WTC11 (cell line): ENCODE results near the gene ACTG2. TPM values are rescaled to one million over a fixed set of nuclear protein-coding genes. Genes with fewer than 3 reads are reported as not detected.

Experiments used
- ATAC-seq: fragments of 200-7000 bp; cut with Tn5 transposase; 2 replicates; pipeline ENCODE4 v1.10.0; 2021; ENCODE audit warnings: mild to moderate bottlenecking, moderate library complexity
- CTCF ChIA-PET: fragments of 300-600 bp; sonication (Branson Sonifier 250); formaldehyde crosslinking; loops from one replicate; lab custom pipeline; 2021; ENCODE audit warnings: antibody characterized with exemption; lab: Charles Lee
- POLR2A ChIA-PET: fragments of 350-600 bp; sonication (Branson Sonifier 250); formaldehyde crosslinking; loops from one replicate; lab custom pipeline; 2021; ENCODE audit warnings: antibody characterized with exemption; lab: Charles Lee
- DNase-seq: peaks from one replicate; pipeline ENCODE4 v3.0.0; 2021; ENCODE audit warnings: low spot score
- H3K27ac Mint-ChIP-seq: 2 replicates; pipeline ENCODE4 v1.8.0; 2021; ENCODE audit warnings: mixed read lengths
- H3K27me3 Mint-ChIP-seq: 2 replicates; pipeline ENCODE4 v1.8.0; 2021; ENCODE audit warnings: low read depth, mild to moderate bottlenecking, moderate library complexity, mixed read lengths
- H3K36me3 Mint-ChIP-seq: 2 replicates; pipeline ENCODE4 v1.8.0; 2021; ENCODE audit warnings: mixed read lengths
- H3K4me1 Mint-ChIP-seq: 2 replicates; pipeline ENCODE4 v1.8.0; 2022; ENCODE audit warnings: mixed read lengths
- H3K4me3 Mint-ChIP-seq: 2 replicates; pipeline ENCODE4 v1.8.0; 2021; ENCODE audit warnings: mild to moderate bottlenecking, moderate library complexity, mixed read lengths
- H3K9me3 Mint-ChIP-seq: 2 replicates; pipeline ENCODE4 v1.8.0; 2021; ENCODE audit warnings: mixed read lengths
- CREB1 ChIP-seq: sonication (generic); formaldehyde crosslinking; IDR thresholded peaks from 2 replicates; pipeline ENCODE4 v1.8.0; 2023; ENCODE audit warnings: mild to moderate bottlenecking, missing genetic modification reagents
- E2F1 ChIP-seq: sonication (generic); formaldehyde crosslinking; IDR thresholded peaks from 2 replicates; pipeline ENCODE4 v1.8.0; 2022; ENCODE audit warnings: mild to moderate bottlenecking, missing genetic modification reagents
- ELF4 ChIP-seq: sonication (generic); formaldehyde crosslinking; IDR thresholded peaks from 2 replicates; pipeline ENCODE4 v1.8.1; 2022; ENCODE audit warnings: low read depth, mild to moderate bottlenecking, moderate library complexity, missing genetic modification reagents
- FOXP1 ChIP-seq: sonication (generic); formaldehyde crosslinking; IDR thresholded peaks from 2 replicates; pipeline ENCODE4 v1.8.0; 2022; ENCODE audit warnings: missing genetic modification reagents, mild to moderate bottlenecking, moderate library complexity, borderline replicate concordance
- HMGXB4 ChIP-seq: sonication (generic); formaldehyde crosslinking; IDR thresholded peaks from 2 replicates; pipeline ENCODE4 v1.8.1; 2023; ENCODE audit warnings: mild to moderate bottlenecking, moderate library complexity, missing genetic modification reagents
- MAX ChIP-seq: sonication (generic); formaldehyde crosslinking; IDR thresholded peaks from 2 replicates; pipeline ENCODE4 v1.8.0; 2022; ENCODE audit warnings: mild to moderate bottlenecking, missing genetic modification reagents
- NR1H2 ChIP-seq: sonication (generic); formaldehyde crosslinking; IDR thresholded peaks from 2 replicates; pipeline ENCODE4 v1.9.0; 2021; ENCODE audit warnings: mild to moderate bottlenecking, moderate library complexity, missing genetic modification reagents
- OVOL2 ChIP-seq: fragments of 250-450 bp; sonication (Bioruptor Pico); IDR thresholded peaks from 2 replicates; pipeline ENCODE4 v1.9.0; 2021; ENCODE audit warnings: mild to moderate bottlenecking, borderline replicate concordance
- RELA ChIP-seq: sonication (generic); formaldehyde crosslinking; IDR thresholded peaks from 2 replicates; pipeline ENCODE4 v1.8.1; 2022; ENCODE audit warnings: missing genetic modification reagents, mild to moderate bottlenecking, borderline replicate concordance
- ZNF121 ChIP-seq: sonication (generic); formaldehyde crosslinking; IDR thresholded peaks from 2 replicates; pipeline ENCODE4 v1.8.0; 2023; ENCODE audit warnings: missing genetic modification reagents
- ZNF138 ChIP-seq: sonication (generic); formaldehyde crosslinking; conservative IDR thresholded peaks from 2 replicates; pipeline ENCODE4 v1.8.1; 2022; ENCODE audit warnings: mild to moderate bottlenecking, moderate library complexity, missing genetic modification reagents
- ZNF425 ChIP-seq: fragments of 250-450 bp; sonication (Bioruptor Pico); conservative IDR thresholded peaks from 2 replicates; pipeline ENCODE4 v1.9.0; 2021; ENCODE audit warnings: mild to moderate bottlenecking
- ZNF671 ChIP-seq: fragments of 250-450 bp; sonication (Bioruptor Pico); IDR thresholded peaks from 2 replicates; pipeline ENCODE4 v1.8.0; 2021; ENCODE audit warnings: mild to moderate bottlenecking
- total RNA-seq: library from RNA; stranded (reverse); gene quantifications from 3 replicates; pipeline ENCODE4 v1.2.3, GENCODE V29; 2021
- TF ChIP-seq, protein P1 (sequence below): fragments of 250-450 bp; sonication (Bioruptor Pico); IDR thresholded peaks from 2 replicates; pipeline ENCODE4 v1.8.0; 2021; ENCODE audit warnings: mild to moderate bottlenecking
- TF ChIP-seq, protein P2 (sequence below): fragments of 250-450 bp; sonication (Bioruptor Pico); IDR thresholded peaks from 2 replicates; pipeline ENCODE4 v1.9.0; 2021; ENCODE audit warnings: mild to moderate bottlenecking
- TF ChIP-seq, protein P3 (sequence below): sonication (generic); formaldehyde crosslinking; conservative IDR thresholded peaks from 2 replicates; pipeline ENCODE4 v1.8.1; 2022; ENCODE audit warnings: mild to moderate bottlenecking, missing genetic modification reagents
- TF ChIP-seq, protein P4 (sequence below): sonication (generic); formaldehyde crosslinking; IDR thresholded peaks from 2 replicates; pipeline ENCODE4 v1.8.1; 2023; ENCODE audit warnings: mild to moderate bottlenecking, missing genetic modification reagents, moderate library complexity
- TF ChIP-seq, protein P5 (sequence below): sonication (generic); formaldehyde crosslinking; IDR thresholded peaks from 2 replicates; pipeline ENCODE4 v1.8.0; 2023; ENCODE audit warnings: missing genetic modification reagents, mild to moderate bottlenecking, borderline replicate concordance
- TF ChIP-seq, protein P6 (sequence below): sonication (generic); formaldehyde crosslinking; IDR thresholded peaks from 2 replicates; pipeline ENCODE4 v1.8.1; 2022; ENCODE audit warnings: low read depth, missing genetic modification reagents, borderline replicate concordance

Gene ACTG2
- total RNA-seq, 1 experiment from 2014 or later, result 2.7 TPM

DNA sequence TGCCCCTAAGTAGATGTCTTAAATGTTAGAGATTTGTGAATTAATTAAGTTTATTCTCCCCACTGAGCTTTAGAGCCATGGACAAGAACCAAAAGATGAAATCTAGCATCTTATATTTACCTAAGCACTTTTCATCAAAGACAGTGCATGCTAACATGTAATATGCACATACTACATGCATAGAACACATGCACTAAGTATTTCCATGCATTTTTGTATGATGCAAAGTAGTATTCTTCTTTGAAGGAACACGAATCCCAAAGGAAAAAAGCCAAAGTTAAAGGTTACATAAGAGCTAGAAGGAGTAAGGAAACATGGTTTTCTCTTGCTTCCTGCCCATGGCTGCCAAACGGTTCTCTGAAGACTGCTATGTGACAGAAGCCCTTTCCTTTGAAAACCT lies 48.7 kb upstream of the ACTG2 start:
- CTCF ChIA-PET, result no interaction called here
- H3K9me3 Mint-ChIP-seq, result no peaks in the 10 kb centered on the region
- TF ChIP-seq RELA (CRISPR knock-in tag), result no peak
- TF ChIP-seq, protein P1, sequence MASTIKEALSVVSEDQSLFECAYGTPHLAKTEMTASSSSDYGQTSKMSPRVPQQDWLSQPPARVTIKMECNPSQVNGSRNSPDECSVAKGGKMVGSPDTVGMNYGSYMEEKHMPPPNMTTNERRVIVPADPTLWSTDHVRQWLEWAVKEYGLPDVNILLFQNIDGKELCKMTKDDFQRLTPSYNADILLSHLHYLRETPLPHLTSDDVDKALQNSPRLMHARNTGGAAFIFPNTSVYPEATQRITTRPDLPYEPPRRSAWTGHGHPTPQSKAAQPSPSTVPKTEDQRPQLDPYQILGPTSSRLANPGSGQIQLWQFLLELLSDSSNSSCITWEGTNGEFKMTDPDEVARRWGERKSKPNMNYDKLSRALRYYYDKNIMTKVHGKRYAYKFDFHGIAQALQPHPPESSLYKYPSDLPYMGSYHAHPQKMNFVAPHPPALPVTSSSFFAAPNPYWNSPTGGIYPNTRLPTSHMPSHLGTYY (CRISPR knock-in tag), result no peak
- TF ChIP-seq, protein P2, sequence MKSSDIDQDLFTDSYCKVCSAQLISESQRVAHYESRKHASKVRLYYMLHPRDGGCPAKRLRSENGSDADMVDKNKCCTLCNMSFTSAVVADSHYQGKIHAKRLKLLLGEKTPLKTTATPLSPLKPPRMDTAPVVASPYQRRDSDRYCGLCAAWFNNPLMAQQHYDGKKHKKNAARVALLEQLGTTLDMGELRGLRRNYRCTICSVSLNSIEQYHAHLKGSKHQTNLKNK, result no peak
- no peak for TF ChIP-seq FOXP1 (CRISPR knock-in tag)
- TF ChIP-seq, protein P3, sequence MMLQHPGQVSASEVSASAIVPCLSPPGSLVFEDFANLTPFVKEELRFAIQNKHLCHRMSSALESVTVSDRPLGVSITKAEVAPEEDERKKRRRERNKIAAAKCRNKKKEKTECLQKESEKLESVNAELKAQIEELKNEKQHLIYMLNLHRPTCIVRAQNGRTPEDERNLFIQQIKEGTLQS (CRISPR knock-in tag), result no peak
- TF ChIP-seq ZNF138 (CRISPR knock-in tag), result no peak
- TF ChIP-seq ELF4 (CRISPR knock-in tag), result no peak
- no peak overlapping the region for H3K27ac Mint-ChIP-seq
- no peak overlapping the region for H3K4me3 Mint-ChIP-seq
- DNase-seq (no peak), ATAC-seq (no peak)
- H3K4me1 Mint-ChIP-seq, result no peaks in the 10 kb centered on the region
- peaks cover 36% of the 10 kb centered on the region for H3K36me3 Mint-ChIP-seq
- no peaks in the 10 kb centered on the region for H3K27me3 Mint-ChIP-seq
- POLR2A ChIA-PET, result no interaction called here

GRCh38 chr2:73850009-73850408 lies 42.8 kb upstream of the ACTG2 start:
- H3K27ac Mint-ChIP-seq, result no peak overlapping the region
- ATAC-seq, result no peak
- CTCF ChIA-PET, result no interaction called here
- H3K9me3 Mint-ChIP-seq, result no peaks in the 10 kb centered on the region
- no peak for DNase-seq
- no peaks in the 10 kb centered on the region for H3K4me1 Mint-ChIP-seq
- peaks cover 50% of the 10 kb centered on the region for H3K36me3 Mint-ChIP-seq
- H3K27me3 Mint-ChIP-seq, result no peaks in the 10 kb centered on the region
- POLR2A ChIA-PET, result no interaction called here
- no peak overlapping the region for H3K4me3 Mint-ChIP-seq
- no peak for TF ChIP-seq HMGXB4 (CRISPR knock-in tag)
- TF ChIP-seq NR1H2, result no peak
- no peak for TF ChIP-seq FOXP1 (CRISPR knock-in tag)
- TF ChIP-seq, protein P4, sequence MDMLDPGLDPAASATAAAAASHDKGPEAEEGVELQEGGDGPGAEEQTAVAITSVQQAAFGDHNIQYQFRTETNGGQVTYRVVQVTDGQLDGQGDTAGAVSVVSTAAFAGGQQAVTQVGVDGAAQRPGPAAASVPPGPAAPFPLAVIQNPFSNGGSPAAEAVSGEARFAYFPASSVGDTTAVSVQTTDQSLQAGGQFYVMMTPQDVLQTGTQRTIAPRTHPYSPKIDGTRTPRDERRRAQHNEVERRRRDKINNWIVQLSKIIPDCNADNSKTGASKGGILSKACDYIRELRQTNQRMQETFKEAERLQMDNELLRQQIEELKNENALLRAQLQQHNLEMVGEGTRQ (CRISPR knock-in tag), result no peak
- no peak for TF ChIP-seq ZNF671 (CRISPR knock-in tag)
- no peak for TF ChIP-seq CREB1
- TF ChIP-seq, protein P5, sequence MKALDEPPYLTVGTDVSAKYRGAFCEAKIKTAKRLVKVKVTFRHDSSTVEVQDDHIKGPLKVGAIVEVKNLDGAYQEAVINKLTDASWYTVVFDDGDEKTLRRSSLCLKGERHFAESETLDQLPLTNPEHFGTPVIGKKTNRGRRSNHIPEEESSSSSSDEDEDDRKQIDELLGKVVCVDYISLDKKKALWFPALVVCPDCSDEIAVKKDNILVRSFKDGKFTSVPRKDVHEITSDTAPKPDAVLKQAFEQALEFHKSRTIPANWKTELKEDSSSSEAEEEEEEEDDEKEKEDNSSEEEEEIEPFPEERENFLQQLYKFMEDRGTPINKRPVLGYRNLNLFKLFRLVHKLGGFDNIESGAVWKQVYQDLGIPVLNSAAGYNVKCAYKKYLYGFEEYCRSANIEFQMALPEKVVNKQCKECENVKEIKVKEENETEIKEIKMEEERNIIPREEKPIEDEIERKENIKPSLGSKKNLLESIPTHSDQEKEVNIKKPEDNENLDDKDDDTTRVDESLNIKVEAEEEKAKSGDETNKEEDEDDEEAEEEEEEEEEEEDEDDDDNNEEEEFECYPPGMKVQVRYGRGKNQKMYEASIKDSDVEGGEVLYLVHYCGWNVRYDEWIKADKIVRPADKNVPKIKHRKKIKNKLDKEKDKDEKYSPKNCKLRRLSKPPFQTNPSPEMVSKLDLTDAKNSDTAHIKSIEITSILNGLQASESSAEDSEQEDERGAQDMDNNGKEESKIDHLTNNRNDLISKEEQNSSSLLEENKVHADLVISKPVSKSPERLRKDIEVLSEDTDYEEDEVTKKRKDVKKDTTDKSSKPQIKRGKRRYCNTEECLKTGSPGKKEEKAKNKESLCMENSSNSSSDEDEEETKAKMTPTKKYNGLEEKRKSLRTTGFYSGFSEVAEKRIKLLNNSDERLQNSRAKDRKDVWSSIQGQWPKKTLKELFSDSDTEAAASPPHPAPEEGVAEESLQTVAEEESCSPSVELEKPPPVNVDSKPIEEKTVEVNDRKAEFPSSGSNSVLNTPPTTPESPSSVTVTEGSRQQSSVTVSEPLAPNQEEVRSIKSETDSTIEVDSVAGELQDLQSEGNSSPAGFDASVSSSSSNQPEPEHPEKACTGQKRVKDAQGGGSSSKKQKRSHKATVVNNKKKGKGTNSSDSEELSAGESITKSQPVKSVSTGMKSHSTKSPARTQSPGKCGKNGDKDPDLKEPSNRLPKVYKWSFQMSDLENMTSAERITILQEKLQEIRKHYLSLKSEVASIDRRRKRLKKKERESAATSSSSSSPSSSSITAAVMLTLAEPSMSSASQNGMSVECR, result no peak
- TF ChIP-seq E2F1 (CRISPR knock-in tag), result no peak
- TF ChIP-seq ELF4 (CRISPR knock-in tag), result no peak
- TF ChIP-seq, protein P6, sequence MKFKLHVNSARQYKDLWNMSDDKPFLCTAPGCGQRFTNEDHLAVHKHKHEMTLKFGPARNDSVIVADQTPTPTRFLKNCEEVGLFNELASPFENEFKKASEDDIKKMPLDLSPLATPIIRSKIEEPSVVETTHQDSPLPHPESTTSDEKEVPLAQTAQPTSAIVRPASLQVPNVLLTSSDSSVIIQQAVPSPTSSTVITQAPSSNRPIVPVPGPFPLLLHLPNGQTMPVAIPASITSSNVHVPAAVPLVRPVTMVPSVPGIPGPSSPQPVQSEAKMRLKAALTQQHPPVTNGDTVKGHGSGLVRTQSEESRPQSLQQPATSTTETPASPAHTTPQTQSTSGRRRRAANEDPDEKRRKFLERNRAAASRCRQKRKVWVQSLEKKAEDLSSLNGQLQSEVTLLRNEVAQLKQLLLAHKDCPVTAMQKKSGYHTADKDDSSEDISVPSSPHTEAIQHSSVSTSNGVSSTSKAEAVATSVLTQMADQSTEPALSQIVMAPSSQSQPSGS (CRISPR knock-in tag), result no peak
- TF ChIP-seq MAX (CRISPR knock-in tag), result no peak
- TF ChIP-seq, protein P2, result no peak
- no peak for TF ChIP-seq OVOL2 (CRISPR knock-in tag)
- TF ChIP-seq ZNF121 (CRISPR knock-in tag), result no peak
- TF ChIP-seq ZNF425, result no peak
